Kidney (tissue), 14 donors: ENCODE data around the gene NKD2. TPM values are rescaled to one million over a fixed set of nuclear protein-coding genes. Genes with fewer than 3 reads are reported as not detected.

Source experiments
- DNase-seq, 5 donors: peaks; one replicate each; pipeline ENCODE4 v3.0.0-alpha.2; 2013 to 2020
- FAIRE-seq: peaks from 2 replicates; lab custom pipeline; 2012; peaks lifted over from hg19 to GRCh38; lab: Jason Lieb, UNC
- H3K27ac ChIP-seq, 2 donors: one replicate each; pipeline ENCODE4 v1.7.0; 2013; ENCODE audit warnings: low read depth in 2 of 2, low read length in 2 of 2, inconsistent platforms in 1 of 2
- H3K27me3 ChIP-seq: one replicate; pipeline ENCODE4 v1.7.1; 2013; ENCODE audit warnings: low read length, inconsistent platforms; ENCODE audit not compliant: control insufficient read depth, insufficient read depth
- H3K36me3 ChIP-seq, 3 donors: one replicate each; pipeline versions ENCODE4 v1.7.0 to v1.7.1; 2013; ENCODE audit warnings: low read length in 3 of 3, control low read depth in 1 of 3, inconsistent platforms in 1 of 3; ENCODE audit not compliant: insufficient read depth in 3 of 3, control insufficient read depth in 2 of 3
- H3K4me1 ChIP-seq, 3 donors: one replicate each; pipeline versions ENCODE4 v1.7.0 to v1.7.1; 2013; ENCODE audit warnings: low read length in 3 of 3, inconsistent platforms in 1 of 3, low read depth in 1 of 3; ENCODE audit not compliant: control insufficient read depth in 2 of 3, insufficient read depth in 2 of 3
- H3K4me3 ChIP-seq, 3 donors: one replicate each; pipeline versions ENCODE4 v1.7.0 to v1.8.1; 2013; ENCODE audit warnings: low read length in 3 of 3, control low read depth in 1 of 3, inconsistent platforms in 1 of 3
- H3K9ac ChIP-seq, 3 donors: one replicate each; pipeline versions ENCODE4 v1.7.0 to v1.7.1; 2013; ENCODE audit warnings: low read length in 3 of 3, control low read depth in 1 of 3, inconsistent platforms in 1 of 3
- H3K9me3 ChIP-seq, 3 donors: one replicate each; pipeline versions ENCODE4 v1.7.0 to v1.7.1; 2013; ENCODE audit warnings: low read length in 3 of 3, control low read depth in 1 of 3, inconsistent platforms in 1 of 3; ENCODE audit not compliant: control insufficient read depth in 2 of 3, insufficient read depth in 1 of 3
- intact Hi-C: fragments of 100-400 bp; cut with DNase I; formaldehyde crosslinking; loops from one replicate; pipeline ENCODE4 v1.11.1; 2022
- polyA plus RNA-seq: library from polyadenylated mRNA; stranded (reverse); fragments of 350-450 nt; fragmentation: Illumina TruSeq; extraction: RNeasy Lipid Tissue Mini Kit (QIAGEN cat#74804); gene quantifications from one replicate; pipeline ENCODE4 v1.2.3, GENCODE V29; 2014; ENCODE audit warnings: low read depth, low replicate concordance; ENCODE audit not compliant: insufficient read depth
- total RNA-seq: library from RNA; stranded (reverse); fragmentation: NEBNext Ultra II Directional; extraction: Animal tissue kit (Norgen Biotek cat#: 25700); gene quantifications from one replicate; pipeline ENCODE4 v1.2.1, GENCODE V29; 2021
- TF ChIP-seq, protein P1 (sequence below): IDR thresholded peaks from 3 replicates; pipeline ENCODE4 v1.5.1; 2012; ENCODE audit warnings: mild to moderate bottlenecking, moderate library complexity, borderline replicate concordance; ENCODE audit not compliant: insufficient read depth; ENCODE audit errors: extremely low read depth
- donor health status: control.
- donor health status: control.
- donor health status: control.
- donor health status: control.
- donor health status: control.
- donor health status: DM: yes; HTN: yes; CAD: no.
- donor health status: Normal renal cell carcinoma (clear cell type).

Gene NKD2
- total and polyA plus RNA-seq, 2 donors from 2014 or later: 7.9 to 14.1 TPM

DNA sequence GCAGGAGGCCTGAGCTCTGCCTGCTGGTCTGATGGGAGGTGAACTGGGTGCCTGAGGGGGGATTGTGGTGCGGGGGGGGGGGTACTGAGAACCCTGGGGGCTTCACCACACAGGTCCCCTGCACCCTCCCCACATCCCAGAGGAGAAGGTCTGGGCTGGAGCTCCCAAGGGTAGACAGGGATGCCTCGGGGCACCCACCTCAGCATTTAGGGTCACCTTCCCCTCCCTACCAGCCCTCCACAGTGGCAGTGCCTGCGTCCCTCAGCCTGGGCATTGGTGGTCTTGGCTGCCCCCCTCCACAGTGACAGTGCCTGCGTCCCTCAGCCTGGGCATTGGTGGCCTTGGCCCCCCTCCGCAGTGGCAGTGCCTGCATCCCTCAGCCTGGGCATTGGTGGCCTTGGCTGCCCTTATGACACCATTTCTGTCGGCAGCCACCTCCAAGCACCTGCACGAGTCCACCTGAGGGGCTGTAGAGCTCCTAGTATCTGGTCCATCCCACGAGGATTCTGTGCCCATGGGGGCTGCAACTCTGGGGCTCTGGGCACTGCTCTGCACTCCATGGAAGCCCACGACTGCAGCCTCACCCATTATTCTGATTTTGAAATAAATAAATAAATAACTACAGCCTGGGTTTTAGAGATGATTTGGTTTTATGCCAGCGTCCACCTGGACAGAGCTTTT, 21.5 kb downstream of the NKD2 start:
- TF ChIP-seq, protein P1, sequence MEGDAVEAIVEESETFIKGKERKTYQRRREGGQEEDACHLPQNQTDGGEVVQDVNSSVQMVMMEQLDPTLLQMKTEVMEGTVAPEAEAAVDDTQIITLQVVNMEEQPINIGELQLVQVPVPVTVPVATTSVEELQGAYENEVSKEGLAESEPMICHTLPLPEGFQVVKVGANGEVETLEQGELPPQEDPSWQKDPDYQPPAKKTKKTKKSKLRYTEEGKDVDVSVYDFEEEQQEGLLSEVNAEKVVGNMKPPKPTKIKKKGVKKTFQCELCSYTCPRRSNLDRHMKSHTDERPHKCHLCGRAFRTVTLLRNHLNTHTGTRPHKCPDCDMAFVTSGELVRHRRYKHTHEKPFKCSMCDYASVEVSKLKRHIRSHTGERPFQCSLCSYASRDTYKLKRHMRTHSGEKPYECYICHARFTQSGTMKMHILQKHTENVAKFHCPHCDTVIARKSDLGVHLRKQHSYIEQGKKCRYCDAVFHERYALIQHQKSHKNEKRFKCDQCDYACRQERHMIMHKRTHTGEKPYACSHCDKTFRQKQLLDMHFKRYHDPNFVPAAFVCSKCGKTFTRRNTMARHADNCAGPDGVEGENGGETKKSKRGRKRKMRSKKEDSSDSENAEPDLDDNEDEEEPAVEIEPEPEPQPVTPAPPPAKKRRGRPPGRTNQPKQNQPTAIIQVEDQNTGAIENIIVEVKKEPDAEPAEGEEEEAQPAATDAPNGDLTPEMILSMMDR: no peak
- Histone ChIP-seq H3K36me3 (no peaks in the 10 kb centered on the region), H3K9me3 (no peaks in the 10 kb centered on the region), H3K9ac (no peak overlapping the region), H3K27ac (no peak overlapping the region), H3K4me3 (no peak overlapping the region), H3K27me3 (no peaks in the 10 kb centered on the region), H3K4me1 (no peaks in the 10 kb centered on the region)
- intact Hi-C loops: no loop called here
- DNase-seq (peak in 1 of 5 donors; percentile 48), FAIRE-seq (no peak)

- TF ChIP-seq, protein P1: no peak
- DNase-seq (peak in 1 of 5 donors; percentile 76), FAIRE-seq (no peak)
- H3K4me1 ChIP-seq: no peaks in the 10 kb centered on the region
- no peaks in the 10 kb centered on the region for H3K9me3 ChIP-seq
- no peaks in the 10 kb centered on the region for H3K27me3 ChIP-seq
- intact Hi-C loops: no loop called here
- no peak overlapping the region for H3K27ac ChIP-seq
- H3K36me3 ChIP-seq: no peaks in the 10 kb centered on the region
- H3K4me3 ChIP-seq: no peak overlapping the region
- H3K9ac ChIP-seq: no peak overlapping the region
Observed at GRCh38 chr5:1030801-1031271, 22.2 kb downstream of the NKD2 start.

- H3K27me3 ChIP-seq: no peaks in the 10 kb centered on the region
- no peaks in the 10 kb centered on the region for H3K9me3 ChIP-seq
- DNase-seq: peak in 1 of 5 donors; percentile 46
- TF ChIP-seq, protein P1: no peak
- H3K27ac ChIP-seq: no peak overlapping the region
- H3K36me3 ChIP-seq: no peaks in the 10 kb centered on the region
- intact Hi-C loops: no loop called here
- H3K9ac ChIP-seq: no peak overlapping the region
- no peak for FAIRE-seq
- H3K4me1 ChIP-seq: no peaks in the 10 kb centered on the region
- H3K4me3 ChIP-seq: no peak overlapping the region
Observed at GRCh38 chr5:1031306-1031959, 22.8 kb downstream of the NKD2 start.
